ENCODE data around the gene NAV3.

NAV3 gene

DNA sequence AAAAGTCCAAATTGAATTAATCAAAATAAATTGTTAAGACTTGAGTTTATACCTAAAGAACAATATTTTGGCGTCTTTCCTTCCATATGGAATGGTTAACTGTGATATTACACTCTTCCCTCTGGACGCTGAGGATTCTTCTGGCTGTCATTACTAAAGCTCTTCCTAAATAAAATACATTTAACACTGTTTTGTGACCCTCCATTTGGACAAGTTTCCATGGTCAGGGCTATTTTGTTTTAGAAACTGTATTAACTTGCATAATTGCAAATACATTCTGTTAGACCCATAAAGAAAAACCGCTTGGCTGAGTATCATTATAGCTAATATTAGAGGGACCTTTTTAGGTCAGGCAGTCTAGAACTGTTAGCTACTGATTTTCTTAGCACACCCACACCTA is 87.4 kb downstream of the NAV3 start:
- TF ChIP-seq, protein P1, sequence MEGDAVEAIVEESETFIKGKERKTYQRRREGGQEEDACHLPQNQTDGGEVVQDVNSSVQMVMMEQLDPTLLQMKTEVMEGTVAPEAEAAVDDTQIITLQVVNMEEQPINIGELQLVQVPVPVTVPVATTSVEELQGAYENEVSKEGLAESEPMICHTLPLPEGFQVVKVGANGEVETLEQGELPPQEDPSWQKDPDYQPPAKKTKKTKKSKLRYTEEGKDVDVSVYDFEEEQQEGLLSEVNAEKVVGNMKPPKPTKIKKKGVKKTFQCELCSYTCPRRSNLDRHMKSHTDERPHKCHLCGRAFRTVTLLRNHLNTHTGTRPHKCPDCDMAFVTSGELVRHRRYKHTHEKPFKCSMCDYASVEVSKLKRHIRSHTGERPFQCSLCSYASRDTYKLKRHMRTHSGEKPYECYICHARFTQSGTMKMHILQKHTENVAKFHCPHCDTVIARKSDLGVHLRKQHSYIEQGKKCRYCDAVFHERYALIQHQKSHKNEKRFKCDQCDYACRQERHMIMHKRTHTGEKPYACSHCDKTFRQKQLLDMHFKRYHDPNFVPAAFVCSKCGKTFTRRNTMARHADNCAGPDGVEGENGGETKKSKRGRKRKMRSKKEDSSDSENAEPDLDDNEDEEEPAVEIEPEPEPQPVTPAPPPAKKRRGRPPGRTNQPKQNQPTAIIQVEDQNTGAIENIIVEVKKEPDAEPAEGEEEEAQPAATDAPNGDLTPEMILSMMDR (IDR thresholded peaks at IDR 0.05; ENCODE audit: insufficient read depth, low read length, missing control alignments): no peak
- DNase-seq (ENCODE audit: low read depth, low spot score): no peak
- H3K4me3 ChIP-seq (ENCODE audit: low read depth, low read length): no peak overlapping the region
- CTCF ChIA-PET: interaction anchor here (1.9 to 2.7 kb wide), 2 partner anchors 8 to 193 kb away, joined by 8 to 12 read pairs; no protein-coding TSS in a partner anchor
- POLR2A ChIA-PET: no interaction called here

DNA sequence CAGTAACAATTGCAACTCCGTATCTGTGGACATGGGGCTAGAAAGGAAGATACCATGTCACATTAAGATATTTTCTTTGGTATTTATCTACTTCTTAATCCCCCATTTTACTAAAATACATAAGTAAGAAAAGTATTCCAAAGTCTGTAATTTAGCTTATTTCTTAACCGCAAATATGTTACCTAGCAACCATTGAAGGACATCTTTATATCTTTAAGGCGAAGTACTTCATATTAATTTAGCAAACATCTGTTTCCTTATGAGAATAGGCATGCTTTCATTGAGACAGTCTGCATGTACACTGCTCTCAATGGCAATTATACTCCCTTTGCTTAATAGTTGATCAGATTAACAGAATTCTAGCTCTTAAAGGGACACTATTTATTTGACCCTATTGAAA is 88.8 kb downstream of the NAV3 start:
- H3K4me3 ChIP-seq (ENCODE audit: low read depth, low read length): no peak overlapping the region
- TF ChIP-seq, protein P1 (IDR thresholded peaks at IDR 0.05; ENCODE audit: insufficient read depth, low read length, missing control alignments): no peak
- ChIA-PET CTCF (interaction anchor here (0.8 to 2.7 kb wide), 2 partner anchors 9 to 195 kb away, joined by 4 to 12 read pairs; no protein-coding TSS in a partner anchor), POLR2A (no interaction called here)
- no peak for DNase-seq (ENCODE audit: low read depth, low spot score)

DNA sequence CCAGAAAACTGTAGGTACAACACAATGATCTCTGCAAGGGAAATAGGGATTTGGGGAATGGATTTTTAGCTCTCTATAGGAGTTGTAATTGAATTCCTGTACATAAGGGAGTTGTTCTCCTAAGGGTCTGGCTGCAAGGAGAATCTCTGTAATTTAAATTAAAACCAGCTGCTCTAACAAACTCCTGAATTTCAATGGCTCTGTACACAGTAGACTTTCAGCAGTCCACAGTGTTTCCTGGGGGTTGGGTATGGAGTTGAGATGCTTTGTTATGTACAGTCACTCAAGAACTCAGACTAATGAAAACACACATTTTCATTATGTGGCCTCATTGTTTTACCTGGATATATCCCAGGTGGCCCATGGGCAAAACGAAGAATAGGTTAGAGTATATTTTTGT is 93.2 kb downstream of the NAV3 start:
- POLR2A ChIA-PET: interaction anchor here (0.6 to 1.5 kb wide), 2 partner anchors 16 to 78 kb away, joined by 3 to 12 read pairs; no protein-coding TSS in a partner anchor
- H3K4me3 ChIP-seq (ENCODE audit: low read depth, low read length): no peak overlapping the region
- DNase-seq (ENCODE audit: low read depth, low spot score): no peak
- TF ChIP-seq, protein P1 (IDR thresholded peaks at IDR 0.05; ENCODE audit: insufficient read depth, low read length, missing control alignments): no peak
- CTCF ChIA-PET: interaction anchor here (0.7 to 10.4 kb wide), 10 partner anchors 10 to 772 kb away, joined by 3 to 116 read pairs (median 28); no protein-coding TSS in a partner anchor

DNA sequence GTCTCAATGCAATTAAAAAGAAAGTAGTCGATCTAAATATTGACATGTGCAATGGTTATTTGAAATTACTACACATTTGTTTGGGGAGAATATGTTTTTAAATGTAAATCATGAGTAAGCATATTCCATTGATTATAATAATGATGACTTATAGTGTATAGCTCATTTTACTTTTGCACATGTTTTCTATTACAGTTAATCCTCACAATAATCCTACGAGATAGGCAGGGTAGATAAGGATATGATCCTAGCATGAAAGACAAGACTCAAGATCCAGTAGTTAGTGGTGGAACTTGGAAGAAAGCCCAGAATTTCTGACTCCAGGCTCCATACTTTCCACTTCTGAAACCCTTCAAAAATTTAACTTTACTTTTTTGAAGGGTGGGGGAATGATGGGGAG is 94.0 kb downstream of the NAV3 start:
- DNase-seq (ENCODE audit: low read depth, low spot score): peak; percentile 59
- TF ChIP-seq, protein P1 (IDR thresholded peaks at IDR 0.05; ENCODE audit: insufficient read depth, low read length, missing control alignments): no peak
- ChIA-PET CTCF (interaction anchor here (0.7 to 10.4 kb wide), 27 partner anchors 7 to 878 kb away, joined by 3 to 116 read pairs (median 7); no protein-coding TSS in a partner anchor), POLR2A (interaction anchor here (1.5 kb wide), 1 partner anchor 15 kb away, joined by 12 read pairs; no protein-coding TSS in a partner anchor)
- H3K4me3 ChIP-seq (ENCODE audit: low read depth, low read length): no peak overlapping the region

DNA sequence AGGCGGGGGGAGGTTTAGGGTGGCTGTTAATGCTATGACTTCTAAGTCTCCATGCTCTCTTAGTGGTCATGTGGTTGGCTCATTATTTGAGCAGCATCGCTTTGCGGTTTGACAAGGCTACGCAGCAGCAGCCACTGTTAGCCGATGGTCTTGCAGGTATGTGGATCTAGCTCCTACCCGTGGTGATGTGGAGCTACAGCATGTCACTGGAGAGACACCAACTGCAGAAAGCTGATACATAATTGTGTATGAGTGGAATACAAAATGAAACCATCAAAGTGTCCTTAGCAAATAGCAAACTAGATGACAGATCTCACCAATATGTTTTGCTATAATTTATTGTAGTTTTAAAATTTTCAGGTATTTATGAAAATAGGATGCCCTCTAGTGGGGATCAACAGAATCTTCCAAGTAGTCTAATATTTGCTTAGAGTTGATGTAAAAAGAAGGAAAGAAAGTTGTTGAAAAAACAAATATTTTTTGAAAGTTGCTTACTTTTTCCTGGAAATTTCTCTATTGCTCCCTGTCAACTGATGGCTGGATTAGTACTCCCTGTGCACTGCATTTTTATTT is 94.9 kb downstream of the NAV3 start:
- no peak overlapping the region for H3K4me3 ChIP-seq (ENCODE audit: low read depth, low read length)
- POLR2A ChIA-PET: interaction anchor here (0.8 kb wide), 1 partner anchor 14 kb away, joined by 3 read pairs; no protein-coding TSS in a partner anchor
- TF ChIP-seq, protein P1 (IDR thresholded peaks at IDR 0.05; ENCODE audit: insufficient read depth, low read length, missing control alignments): peak; percentile 94
- DNase-seq (ENCODE audit: low read depth, low spot score): peak; percentile 94
- CTCF ChIA-PET: interaction anchor here (0.7 to 10.4 kb wide), 34 partner anchors 8 to 879 kb away, joined by 3 to 116 read pairs (median 5); no protein-coding TSS in a partner anchor

DNA sequence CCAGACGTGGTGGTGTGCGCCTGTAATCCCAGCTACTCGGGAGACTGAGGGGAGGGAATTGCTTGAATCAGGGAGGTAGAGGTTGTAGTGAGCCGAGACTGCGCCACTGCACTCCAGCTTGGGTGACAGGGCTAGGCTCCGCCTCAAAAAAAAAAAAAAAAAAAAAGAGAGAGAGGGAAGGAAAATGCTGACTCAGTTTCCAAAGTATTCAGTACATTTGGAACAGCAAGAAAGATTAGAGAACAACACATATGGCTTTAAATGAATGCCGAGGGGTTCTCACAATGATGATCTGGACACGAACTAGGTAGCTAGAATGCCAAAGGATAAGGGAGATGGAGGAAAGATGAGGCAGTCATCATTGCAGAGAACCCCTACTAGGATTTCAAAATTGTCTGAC is 97.4 kb downstream of the NAV3 start:
- H3K4me3 ChIP-seq (ENCODE audit: low read depth, low read length): no peak overlapping the region
- CTCF ChIA-PET: interaction anchor here (0.9 to 10.4 kb wide), 7 partner anchors 9 to 207 kb away, joined by 3 to 116 read pairs (median 11); no protein-coding TSS in a partner anchor
- DNase-seq (ENCODE audit: low read depth, low spot score): no peak
- POLR2A ChIA-PET: no interaction called here
- TF ChIP-seq, protein P1 (IDR thresholded peaks at IDR 0.05; ENCODE audit: insufficient read depth, low read length, missing control alignments): no peak
